Fibroblast of mammary gland (primary cell): ENCODE measurements around the gene ATIC.
A peak's percentile ranks its signal among the peaks of the same experiment; 100 is the strongest.

Experiments
- DNase-seq: peaks from one replicate; pipeline ENCODE4 v3.0.0-alpha.2; 2010; ENCODE audit warnings: low read depth
- H3K4me3 ChIP-seq: 2 replicates; pipeline ENCODE4 v1.5.1; 2011; ENCODE audit warnings: low read depth, mild to moderate bottlenecking, low read length, moderate library complexity; ENCODE audit not compliant: control insufficient read depth
- CTCF ChIP-seq: conservative IDR thresholded peaks from 2 replicates; pipeline ENCODE4 v1.5.1; 2011; ENCODE audit warnings: low read depth, low read length, inconsistent platforms; ENCODE audit not compliant: control insufficient read depth, insufficient read depth

The ATIC gene

GRCh38 chr2:215311625-215312396, at the start of gene ATIC:
TSS of gene ATIC (plus strand) at chr2:215312059. CDS start at chr2:215312143, 84 bp downstream.
- H3K4me3 ChIP-seq = peak within 1 kb of the TSS; percentile 86
- TF ChIP-seq CTCF = no peak
- DNase-seq = peak; percentile 88

GRCh38 chr2:215262303-215262702, 49.6 kb upstream of the ATIC start:
- TF ChIP-seq CTCF = no peak
- DNase-seq = no peak
- no peak overlapping the region for H3K4me3 ChIP-seq

GRCh38 chr2:215262741-215263362, 49.0 kb upstream of the ATIC start:
- no peak for DNase-seq
- H3K4me3 ChIP-seq = no peak overlapping the region
- TF ChIP-seq CTCF = no peak

GRCh38 chr2:215264374-215264773, 47.5 kb upstream of the ATIC start:
- no peak for TF ChIP-seq CTCF
- no peak overlapping the region for H3K4me3 ChIP-seq
- DNase-seq = no peak

GRCh38 chr2:215269397-215270117, 42.3 kb upstream of the ATIC start:
- TF ChIP-seq CTCF = peak; percentile 83
- H3K4me3 ChIP-seq = no peak overlapping the region
- DNase-seq = peak; percentile 82

- no peak for DNase-seq
- TF ChIP-seq CTCF = no peak
- H3K4me3 ChIP-seq = no peak overlapping the region
Measured at GRCh38 chr2:215270118-215270451, 41.8 kb upstream of the ATIC start.
